Activated CD8-positive, alpha-beta memory T cell treated with anti-CD3 and anti-CD28 coated beads, Interleukin-2, amount 50 U/mL, for 4 hours (primary cell): Measurements from ENCODE around the gene HOXD11.
A peak's percentile ranks its signal among the peaks of the same experiment; 100 is the strongest.

Source experiments
- DNase-seq: peaks from one replicate; pipeline ENCODE4 v3.0.0-alpha.2; 2020

Gene HOXD11

DNA sequence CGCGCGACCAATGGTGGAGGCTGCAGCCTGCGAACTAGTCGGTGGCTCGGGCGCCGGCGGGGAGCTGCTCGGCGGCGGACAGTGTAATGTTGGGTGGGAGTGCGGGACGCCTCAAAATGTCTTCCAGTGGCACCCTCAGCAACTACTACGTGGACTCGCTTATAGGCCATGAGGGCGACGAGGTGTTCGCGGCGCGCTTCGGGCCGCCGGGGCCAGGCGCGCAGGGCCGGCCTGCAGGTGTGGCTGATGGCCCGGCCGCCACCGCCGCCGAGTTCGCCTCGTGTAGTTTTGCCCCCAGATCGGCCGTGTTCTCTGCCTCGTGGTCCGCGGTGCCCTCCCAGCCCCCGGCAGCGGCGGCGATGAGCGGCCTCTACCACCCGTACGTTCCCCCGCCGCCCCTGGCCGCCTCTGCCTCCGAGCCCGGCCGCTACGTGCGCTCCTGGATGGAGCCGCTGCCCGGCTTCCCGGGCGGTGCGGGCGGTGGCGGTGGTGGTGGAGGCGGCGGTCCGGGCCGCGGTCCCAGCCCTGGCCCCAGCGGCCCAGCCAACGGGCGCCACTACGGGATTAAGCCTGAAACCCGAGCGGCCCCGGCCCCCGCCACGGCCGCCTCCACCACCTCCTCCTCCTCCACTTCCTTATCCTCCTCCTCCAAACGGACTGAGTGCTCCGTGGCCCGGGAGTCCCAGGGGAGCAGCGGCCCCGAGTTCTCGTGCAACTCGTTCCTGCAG, 15.8 kb downstream of the HOXD11 start, which contains the start of gene HOXD9:
Gene HOXD9 (plus strand): TSS at position 37 of the 728 bp plus-strand sequence. CDS start 50 bp downstream, at position 87.
- no peak for DNase-seq

DNA sequence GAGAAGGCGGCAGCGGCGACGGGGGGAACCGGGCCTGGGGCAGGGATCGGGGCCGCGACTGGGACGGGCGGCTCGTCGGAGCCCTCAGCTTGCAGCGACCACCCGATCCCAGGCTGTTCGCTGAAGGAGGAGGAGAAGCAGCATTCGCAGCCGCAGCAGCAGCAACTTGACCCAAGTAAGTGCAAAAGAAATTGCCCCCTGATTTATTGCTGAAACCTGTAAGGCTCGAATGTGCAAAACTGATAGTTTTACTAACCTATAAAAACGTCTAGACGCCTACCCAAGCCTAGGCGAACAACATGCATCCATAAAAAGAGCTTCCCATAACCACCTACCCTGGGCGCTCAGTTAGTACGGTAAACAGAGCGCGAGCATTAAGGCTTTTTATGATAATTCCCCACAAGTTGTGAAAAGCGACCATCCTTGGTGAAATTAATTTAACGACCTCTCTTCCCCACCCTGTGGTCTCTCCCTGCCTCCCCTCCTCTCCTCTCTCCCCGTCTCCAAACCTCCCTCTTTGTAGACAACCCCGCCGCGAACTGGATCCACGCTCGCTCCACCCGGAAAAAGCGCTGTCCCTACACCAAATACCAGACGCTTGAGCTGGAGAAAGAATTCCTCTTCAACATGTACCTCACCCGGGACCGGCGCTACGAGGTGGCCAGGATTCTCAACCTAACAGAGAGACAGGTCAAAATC, 16.5 kb downstream of the HOXD11 start:
- DNase-seq: no peak

DNA sequence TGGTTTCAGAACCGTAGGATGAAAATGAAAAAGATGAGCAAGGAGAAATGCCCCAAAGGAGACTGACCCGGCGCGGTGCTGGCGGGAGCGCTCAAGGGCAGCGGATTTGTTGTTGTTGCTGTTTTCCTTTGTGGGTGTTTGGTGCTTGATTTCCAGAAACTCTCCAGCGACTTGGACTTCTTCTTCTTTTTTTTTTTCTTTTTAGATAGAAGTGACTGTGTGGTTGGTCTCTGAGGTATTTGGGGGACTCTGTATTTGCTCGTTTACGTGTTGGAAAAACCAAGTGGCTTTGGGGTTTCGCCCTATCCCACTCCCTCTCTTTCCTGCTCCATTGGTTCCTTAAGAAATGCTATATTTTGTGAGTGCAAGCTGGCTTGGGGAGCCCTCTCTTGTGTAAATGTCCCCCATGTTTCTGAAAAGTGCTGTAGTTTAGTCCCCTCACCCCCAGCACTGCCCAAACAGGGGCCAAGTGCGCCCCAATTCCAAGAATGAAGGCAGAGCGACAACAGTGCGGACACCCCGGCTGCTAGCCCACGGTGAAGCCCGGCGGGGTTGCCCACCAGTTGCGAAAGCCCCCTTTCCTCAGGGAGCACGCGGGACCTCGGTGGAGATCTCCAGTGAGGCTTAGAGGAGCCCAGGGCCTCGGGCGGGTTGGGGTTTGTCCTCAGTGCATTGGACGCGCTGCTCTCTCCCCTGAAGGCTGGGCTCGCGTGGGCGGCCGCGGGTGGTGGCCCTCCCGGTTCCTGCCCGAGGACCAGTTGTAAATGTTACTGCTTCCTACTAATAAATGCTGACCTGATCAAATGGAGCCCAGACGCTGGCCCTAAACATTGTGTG, 17.2 kb downstream of the HOXD11 start:
- DNase-seq: no peak

DNA sequence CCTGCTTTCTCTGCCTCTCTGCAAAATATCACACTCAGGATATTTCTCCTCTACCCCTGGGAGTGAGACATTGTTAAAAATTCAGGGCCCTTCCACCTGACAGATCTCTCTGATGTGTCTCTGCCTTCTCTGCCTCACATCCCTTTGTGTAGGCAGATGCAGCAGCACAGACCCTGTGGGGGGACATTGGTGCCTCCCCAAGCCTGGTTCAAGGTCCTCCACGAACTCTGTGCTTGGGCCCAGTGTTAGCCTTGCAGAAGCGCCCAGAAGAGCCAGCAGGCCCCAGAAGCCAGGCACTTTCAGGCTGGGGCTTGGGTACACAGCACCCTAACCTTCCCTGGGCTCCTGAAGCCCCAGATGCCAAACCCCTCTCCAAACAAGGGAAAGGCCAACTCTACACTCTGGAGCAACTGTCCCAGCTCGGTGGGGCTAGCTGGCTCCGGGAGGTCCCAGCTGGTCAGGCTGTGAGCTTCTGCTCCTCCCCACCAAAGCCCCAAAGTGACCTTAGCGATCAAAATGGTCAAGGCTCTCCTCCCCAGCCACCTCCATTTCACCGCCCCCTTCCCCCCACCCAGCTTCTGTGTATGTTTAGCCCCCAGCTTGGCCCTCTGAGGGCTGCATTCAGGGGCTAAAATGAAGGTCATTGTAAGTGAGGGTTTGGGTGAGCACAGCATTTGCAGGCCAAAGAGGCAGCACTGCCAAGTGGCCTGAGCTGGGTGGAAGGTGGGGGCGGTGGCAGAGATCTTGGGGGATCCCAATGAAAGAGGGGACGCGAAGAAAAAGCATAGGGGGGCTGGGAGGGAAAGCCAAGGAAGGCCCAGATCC, 18.1 kb downstream of the HOXD11 start:
- DNase-seq: no peak

DNA sequence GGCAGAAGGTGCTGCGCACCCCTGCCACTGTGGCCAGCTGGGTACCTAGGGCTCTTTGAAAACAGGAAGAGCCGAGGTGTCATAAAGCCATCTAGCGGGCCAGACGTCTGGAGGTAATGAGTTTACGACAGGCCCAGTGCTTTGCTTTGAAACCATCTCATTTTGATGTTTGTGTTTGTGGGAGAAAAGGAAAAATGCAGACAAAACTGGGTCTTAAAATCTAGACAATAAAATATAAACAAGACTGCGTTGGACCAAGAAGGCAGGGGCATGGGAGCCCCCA, 18.6 kb downstream of the HOXD11 start:
- DNase-seq: no peak

DNA sequence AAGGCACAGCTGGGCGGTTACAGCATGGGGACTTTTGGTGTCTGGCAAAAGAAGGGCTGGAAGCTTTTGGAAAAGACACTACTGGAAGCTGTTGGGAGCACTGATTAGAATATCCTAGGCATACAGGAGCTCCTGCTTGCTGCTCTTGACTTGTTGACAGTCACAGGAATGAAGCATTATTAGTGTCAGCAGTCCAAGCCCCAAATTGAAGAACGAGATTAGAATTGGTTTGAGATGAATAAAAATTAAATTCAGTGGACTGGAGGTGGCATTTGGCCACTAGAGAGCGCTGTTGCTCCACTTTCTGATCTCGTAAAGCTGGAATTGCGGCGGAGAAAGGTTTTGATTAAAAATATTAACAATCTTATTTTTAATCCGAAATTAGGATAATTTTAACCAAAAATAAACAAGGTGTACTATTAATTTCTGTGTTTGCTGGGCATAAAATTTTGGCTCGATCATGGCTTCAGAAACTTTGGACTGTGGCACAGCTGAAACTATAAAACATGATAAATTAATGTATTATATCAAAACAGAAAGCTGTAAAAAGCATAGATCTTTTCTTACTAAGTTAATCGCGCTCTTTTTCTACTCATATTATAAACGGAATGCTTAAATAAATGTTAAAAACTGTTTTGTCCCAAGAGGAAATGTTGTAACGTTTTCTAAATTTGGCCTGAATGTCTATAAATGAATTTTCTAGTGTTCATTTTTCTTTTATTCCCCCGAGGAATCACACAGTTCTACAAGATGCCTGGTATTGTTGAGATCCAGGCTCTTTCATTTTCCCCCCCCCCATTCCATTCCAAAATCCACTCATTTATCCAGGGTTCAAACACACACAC, 20.1 kb downstream of the HOXD11 start:
- peak; percentile 74 for DNase-seq

DNA sequence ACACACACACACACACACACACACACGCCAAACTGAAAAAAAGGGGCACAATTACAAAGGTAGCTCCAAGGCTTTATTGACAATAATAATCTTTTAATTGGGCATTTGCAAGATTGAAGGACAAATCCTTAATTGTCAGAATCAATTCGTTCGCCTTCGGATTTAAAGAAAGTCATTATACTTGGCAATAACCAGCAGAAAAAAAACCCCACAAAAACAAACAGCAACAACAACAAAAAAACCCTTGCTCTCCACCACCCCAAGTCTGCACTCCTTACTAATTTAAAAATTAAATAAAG, 20.6 kb downstream of the HOXD11 start:
- no peak for DNase-seq

DNA sequence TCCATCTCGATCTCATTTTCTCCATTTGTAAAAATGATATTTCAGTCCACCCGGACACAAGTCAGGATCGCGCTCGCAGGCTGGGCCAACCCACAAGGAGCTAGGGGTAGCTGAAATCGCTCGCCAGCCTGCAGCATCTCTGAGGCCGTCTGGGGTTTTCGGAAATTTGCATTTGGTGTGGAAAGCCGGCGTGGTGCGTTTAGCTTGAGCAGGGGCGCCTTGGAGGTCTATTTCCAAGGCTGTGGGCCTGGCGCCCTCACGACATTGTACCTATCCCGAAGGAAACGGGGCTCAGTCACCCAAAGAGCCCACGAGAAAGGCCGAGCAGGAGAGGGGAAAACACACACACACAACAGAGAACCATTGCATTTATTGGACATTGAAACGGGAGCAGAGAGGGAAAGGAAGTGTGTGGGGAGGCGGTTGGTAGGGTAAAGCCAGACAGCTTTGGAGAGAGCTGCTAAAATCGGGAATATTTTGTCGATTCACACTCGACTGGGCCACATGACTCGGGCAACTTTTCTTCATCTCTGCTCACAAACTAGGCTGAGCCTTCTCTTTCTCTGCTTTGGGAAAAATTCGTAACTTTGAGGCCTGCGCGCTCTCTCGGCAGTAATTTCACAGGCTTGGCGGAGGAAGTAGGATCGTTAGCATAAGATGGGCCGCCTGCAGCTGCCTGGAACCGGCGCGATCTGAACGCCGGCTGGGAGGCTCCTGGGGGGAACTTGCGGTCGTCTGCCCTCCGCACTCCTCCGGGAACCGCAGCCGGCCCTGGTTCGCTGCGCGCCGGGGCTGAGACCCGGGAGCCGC, 21.3 kb downstream of the HOXD11 start:
- DNase-seq: no peak

DNA sequence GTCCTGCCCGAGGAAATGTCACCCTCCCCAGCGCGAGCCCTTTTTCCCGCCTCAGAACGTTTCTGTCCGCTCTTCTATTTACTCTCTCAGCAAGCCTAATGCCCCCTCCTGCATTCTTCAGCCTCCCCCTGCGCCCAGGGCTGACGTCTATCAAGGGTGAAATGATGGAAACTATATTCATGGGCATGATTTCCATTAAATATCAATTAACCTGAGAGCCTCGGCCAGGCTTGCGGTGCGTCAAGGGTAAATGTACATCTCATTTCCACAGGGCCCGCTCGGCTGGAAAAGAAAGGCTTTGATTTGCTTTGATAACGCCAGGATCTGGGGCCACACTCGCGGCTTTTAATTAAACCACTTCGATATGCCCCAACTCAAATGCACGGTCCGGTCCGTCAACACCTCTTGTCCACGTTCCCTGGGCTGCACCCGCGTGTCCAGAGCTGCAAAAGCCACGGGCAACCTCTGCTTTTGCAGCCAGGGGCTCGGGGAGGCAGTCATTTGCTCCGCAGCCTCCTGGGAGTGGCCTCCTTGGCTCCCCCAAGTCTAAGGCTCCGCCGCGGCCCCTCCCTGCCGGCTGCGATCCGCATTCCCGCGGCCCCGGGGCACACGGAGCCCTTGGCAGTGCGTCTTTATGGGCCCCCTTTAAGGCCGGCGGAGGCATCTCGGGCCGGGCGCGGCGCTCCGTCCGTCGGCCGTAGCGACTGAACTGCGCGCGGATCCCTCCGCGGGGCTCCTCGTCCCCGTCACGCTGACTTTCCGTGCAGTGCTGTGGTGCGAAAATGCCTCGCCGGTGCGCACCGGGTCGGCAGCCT, 22.1 kb downstream of the HOXD11 start, which contains the start of gene HOXD8:
Gene HOXD8 (plus strand): TSS at position 724 of the 815 bp plus-strand sequence. CDS start 662 bp downstream, outside the sequence.
- no peak for DNase-seq

DNA sequence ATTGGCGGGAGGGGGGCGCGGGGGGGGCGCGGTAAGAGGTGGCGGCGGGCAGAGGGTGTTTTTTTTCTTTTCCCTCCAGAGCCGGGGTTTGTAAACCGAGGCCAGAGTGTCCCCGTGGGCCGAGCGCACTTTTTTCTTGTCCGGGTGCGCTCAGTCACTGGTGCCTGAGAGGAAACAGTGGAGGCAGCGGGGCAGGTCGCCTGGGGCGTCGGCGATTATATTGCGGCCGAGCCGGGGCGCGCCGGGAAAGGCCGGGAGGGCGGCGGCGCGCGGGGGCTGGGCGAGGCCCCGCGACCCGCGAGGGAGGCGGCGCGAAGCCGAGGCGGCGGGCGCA, 22.7 kb downstream of the HOXD11 start:
- DNase-seq: no peak

DNA sequence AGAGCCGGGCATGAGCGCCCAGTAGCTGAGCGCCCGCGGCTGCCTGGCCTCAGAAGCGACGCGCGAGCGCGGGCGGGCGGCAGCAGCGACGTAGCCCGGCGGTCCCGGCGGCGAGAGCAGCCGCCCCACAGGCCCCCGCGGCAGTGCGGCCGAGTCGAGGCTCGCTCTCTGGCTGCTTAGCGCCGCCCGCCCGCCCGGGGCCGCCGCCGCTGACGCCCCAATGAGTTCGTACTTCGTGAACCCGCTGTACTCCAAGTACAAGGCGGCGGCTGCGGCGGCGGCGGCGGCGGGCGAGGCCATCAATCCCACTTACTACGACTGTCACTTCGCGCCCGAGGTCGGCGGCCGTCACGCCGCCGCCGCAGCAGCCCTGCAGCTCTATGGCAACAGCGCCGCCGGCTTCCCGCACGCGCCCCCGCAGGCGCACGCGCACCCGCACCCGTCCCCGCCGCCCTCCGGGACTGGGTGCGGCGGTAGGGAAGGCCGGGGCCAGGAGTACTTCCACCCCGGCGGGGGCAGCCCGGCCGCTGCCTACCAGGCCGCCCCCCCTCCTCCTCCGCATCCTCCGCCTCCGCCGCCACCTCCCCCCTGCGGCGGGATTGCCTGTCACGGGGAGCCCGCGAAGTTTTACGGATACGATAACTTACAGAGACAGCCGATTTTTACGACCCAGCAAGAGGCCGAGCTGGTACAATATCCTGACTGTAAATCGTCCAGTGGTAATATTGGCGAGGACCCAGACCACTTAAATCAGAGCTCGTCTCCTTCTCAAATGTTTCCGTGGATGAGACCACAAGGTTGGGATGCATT, 23.3 kb downstream of the HOXD11 start:
- no peak for DNase-seq

DNA sequence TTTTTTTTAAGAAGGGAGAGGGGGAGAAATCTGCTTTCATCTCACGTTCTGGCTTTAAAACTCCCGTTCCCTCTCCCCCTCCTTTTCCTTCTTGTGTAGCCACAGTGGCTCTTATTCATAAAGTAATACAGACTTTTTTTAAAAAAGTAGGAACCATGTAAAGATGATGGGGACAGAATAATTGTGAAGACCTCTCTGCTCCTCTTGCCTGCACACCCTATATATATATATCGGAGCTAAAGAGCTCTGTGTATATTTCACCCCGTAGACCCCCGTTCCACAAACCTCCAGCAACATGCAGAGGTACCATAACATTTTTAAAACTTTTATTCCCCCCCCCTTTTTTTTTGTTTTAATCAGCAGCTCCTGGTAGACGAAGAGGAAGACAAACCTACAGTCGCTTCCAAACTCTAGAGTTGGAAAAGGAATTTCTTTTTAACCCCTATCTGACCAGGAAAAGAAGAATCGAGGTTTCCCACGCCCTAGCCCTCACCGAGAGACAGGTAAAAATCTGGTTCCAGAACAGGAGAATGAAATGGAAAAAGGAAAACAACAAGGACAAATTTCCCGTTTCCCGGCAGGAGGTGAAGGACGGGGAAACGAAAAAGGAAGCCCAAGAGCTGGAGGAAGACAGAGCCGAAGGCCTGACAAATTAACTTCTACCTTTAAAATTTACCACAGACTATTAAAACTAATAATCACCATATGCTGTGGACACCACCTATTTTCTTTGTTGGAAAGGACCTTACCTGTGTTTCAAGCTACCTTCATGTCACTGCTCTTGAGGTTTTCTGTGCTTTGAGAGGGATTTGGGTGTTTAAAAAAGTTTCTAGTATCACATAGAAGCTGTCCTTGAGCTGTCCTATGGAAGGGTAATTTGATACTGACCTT, 24.1 kb downstream of the HOXD11 start:
- DNase-seq: no peak

DNA sequence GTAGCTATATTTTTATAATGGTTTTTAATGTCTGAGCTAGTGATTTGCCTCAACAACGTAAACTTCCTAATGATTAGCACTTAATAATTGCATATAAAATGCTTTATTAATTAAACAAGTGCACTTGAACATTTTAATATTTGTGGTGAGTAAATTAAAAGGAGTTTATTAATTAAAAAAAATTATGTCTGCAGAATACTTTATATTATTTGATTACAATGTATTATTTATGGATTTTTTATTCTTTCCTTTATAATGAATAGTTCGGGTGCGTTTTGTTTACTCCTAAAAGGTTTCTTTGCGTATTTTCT, 24.7 kb downstream of the HOXD11 start:
- no peak for DNase-seq

DNA sequence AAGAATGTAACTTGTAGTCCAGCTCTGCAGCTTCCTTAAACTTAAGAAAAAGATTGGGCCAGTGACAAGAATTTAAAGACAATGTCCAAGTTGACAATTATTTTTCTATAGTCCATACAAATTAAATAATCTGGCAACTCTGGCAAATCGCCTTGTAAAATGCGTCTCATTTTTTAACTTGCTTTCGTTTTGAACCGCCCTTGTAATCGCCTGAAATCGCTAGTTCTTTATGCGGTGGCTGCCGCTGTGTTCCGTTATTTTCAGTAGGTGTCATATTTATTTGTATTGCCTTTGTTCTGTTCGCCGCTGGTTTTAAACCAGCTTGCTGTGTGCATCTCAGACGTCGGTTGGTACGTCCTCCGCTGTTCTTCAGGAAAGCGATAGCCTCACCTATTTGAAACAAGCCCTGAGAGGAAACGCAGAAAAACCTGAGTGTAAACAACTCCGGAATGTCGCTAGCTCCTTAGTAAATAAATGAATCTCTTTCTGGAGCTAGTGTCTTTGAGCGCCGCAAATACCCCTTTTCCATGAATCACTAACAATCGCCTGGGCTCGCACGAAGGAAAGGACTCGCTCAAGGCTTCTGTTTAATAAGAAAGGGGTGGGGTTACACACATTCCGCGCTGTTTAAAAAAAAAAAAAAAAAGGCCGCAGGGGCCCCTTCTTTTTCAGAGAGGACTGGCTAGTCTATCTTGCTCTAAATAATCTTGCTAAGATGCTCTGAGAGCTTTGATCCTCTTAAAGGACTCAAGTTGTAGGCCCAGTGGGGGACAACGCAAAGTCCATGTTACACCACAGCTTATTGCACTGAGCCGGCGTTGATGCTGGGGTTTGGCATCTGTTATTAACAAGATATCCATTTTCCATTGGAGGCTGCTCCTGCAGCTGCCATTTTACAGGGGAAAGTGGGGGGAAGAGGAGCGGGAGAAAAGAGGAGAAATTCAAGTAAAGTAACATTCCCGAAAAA, 25.4 kb downstream of the HOXD11 start:
- no peak for DNase-seq

DNA sequence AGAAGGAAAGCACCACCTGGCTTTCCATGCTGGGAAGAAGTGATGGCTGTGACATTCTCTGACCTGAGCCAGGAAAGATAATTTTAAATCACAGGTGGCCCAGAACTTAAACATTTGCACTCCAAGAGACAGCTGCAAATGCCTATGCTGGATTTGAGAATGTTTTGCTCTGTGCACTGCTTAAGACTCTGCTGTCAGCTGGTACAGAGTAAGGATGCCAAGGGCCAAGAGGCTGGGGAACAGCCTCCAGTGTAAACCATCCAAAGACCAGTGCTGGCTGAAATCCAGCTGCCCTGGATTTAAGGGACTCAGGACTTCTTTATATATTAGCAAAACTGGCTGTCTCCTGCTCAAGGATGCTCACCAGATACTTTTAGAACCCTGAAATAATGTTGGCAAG, 26.3 kb downstream of the HOXD11 start:
- no peak for DNase-seq

DNA sequence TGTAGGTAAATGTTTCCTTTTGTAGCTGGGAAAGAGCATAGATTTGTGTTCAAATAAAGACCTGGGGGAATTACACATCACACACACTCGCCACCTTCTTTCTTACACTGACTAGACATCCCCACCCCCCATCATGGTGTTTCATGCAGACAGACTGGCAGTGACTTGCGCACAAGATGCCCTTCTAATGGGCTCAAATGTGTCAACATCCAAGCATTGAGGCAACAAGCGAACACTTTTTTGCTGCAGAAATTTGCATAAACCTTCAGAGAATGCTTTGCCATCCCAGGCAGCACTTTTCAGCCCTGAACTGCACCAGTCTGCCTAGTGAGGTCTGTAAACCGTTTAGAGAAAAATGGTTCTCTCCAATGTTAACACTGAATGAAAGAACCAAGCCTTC, 27.0 kb downstream of the HOXD11 start:
- no peak for DNase-seq

DNA sequence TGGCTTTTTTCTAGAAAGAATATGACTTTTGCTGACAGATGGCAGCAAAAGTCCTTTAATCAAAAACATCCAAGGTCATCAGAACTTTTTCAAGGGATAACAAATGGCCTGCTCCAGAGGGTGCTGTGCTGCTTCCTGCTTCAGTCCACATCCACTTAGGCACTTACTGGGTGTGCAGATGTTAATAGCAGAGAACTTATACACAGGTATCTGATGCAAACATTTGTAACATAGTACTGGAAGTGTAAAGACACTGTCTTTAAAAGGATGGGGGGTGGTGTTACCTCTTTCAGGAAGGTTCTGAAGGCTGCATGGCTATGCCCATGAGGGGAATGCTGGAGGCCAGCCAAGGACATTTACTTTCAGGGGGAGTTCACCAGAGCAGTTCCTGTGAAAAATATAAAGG, 28.0 kb downstream of the HOXD11 start:
- DNase-seq: no peak
